GM19240 (cell line): Measurements from ENCODE around the gene ECT2.
"Not testable (repeated sequence)": the region's sequence is repeated elsewhere in the genome, so short reads cannot be mapped to it uniquely, and the experiment has no call there.

Experiments used
- DNase-seq: peaks from one replicate; pipeline ENCODE4 v3.0.0; 2011; ENCODE audit warnings: low spot score; ENCODE audit not compliant: insufficient read length

The ECT2 gene

DNA sequence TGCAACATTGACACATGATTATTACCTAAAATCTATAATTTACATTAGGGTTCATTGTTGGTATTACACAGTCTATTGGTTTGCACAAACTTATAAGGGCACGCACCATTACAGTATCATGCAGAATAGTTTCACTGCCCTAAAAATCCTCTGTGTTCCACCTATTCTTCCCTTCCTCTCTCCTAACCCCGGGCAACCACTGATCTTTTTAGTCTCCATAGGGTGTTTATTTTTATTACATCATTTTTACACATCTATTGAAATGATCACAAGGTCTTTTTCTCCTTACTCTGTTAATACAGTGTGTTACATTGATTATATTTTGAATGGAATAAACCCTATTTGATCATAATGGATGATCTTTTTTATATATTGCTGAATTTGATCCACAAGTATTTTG, 15.5 kb upstream of the ECT2 start:
- no peak for DNase-seq

- no peak for DNase-seq
Measured at GRCh38 chr3:172739462-172739861, 11.1 kb upstream of the ECT2 start.

GRCh38 chr3:172746475-172746874, 4.1 kb upstream of the ECT2 start:
- DNase-seq: no peak

GRCh38 chr3:172749230-172749965, 1.1 kb upstream of the ECT2 start:
- no peak for DNase-seq

DNA sequence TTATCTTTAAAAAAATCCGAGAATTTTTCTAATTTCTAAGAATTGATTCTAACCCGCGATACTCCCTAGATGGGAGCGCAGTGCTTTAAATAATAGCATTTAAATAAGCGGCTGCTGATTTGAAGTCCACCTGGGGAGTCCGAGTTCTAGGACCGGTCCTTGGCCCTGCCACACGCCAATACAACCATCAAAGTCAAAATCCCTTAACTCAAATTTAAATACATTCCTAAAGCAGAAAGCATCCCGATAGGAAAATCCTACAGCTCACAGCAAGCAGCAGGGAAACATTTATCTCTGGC, 508 bp upstream of the ECT2 start:
- DNase-seq: no peak

DNA sequence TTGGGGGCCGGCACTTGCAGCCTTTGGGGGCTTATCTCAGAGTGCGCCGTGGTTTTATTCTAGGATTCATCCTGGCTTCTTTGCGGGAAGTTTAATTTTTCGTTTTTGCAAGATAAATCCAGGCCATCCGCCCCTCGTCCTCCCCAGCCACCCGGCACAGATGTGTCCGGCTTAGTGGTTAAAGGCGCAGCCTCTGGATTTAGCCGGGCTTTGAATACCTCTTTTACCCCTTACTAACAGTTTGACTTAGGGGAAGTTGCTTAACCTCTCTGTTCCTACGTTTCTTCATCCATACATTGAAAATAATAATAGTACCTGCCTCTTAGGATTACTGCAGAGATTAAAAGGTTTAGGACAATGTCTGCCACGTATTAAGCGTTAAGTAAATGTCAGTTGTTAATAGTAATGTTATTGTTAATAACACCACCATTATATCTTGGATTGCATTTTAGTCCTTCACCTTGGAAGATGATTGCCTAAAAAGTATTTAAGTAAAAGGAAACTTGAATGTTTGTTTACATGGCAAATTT, 714 bp downstream of the ECT2 start:
- DNase-seq: no peak

- no peak for DNase-seq
Measured at GRCh38 chr3:172752651-172753050, 2.1 kb downstream of the ECT2 start.

DNA sequence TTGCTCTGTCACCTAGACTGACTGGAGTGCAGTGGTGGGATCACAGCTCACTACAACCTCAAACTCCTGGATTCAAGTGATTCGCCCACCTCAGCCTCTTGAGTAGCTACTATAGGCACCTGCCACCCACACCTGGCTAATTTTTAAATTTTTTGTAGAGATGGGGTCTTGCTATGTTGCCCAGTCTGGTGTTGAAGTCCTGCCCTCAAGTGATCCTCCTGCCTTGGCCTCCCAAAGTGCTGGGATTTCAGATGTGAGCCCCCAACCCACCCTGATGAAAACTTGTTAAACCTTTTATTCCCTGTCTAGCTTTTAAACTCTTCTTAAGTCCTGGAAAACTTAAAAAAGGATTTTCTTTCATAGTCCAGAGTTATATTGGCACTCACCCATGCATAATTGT, 2.6 kb downstream of the ECT2 start:
- no peak for DNase-seq

GRCh38 chr3:172760416-172760815, 9.9 kb downstream of the ECT2 start:
- DNase-seq: not testable (repeated sequence)

GRCh38 chr3:172766241-172766640, 15.7 kb downstream of the ECT2 start:
- no peak for DNase-seq

- DNase-seq: no peak
Measured at GRCh38 chr3:172766718-172767405, 16.3 kb downstream of the ECT2 start.

- DNase-seq: no peak
Measured at GRCh38 chr3:172770382-172770781, 19.9 kb downstream of the ECT2 start.

DNA sequence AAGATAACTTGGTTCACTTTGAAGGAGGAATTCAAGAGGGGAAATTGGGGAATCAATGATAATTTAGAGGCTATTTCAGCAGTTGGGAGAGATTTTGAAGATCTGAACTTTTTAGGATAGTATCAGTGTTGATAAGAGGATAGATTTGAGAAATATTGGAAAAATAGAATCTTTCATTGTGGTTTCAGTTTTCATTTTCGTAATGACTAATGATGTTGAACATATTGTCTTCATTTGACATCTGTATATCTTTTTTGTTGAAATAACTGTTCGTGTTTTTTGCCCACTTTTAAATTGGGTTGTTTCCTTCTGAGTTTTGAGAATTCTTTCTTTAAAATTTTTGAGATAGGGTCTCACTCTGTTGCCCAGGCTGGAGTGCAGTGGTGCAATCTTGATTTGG, 21.1 kb downstream of the ECT2 start:
- DNase-seq: no peak

GRCh38 chr3:172776049-172776717, 25.7 kb downstream of the ECT2 start:
- DNase-seq: no peak

DNA sequence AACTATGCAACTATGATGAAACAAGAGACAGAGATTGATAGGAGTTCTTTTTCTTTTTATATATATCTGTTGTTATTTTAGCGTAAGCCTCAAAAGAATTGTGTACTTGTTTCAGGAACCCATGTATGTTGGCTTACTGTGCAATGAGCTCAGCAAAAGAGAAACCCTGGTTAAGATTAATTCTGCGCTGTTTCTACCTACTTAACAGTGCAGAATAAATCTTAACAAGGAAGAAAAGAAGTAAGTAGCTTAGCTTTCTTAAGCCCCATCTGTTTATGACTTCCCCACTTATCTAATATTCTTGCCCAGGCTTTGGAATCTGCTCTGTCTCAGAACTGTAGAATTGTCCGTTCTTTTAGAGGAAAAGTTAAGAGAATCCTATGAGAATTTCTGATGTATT, 27.4 kb downstream of the ECT2 start:
- no peak for DNase-seq

DNA sequence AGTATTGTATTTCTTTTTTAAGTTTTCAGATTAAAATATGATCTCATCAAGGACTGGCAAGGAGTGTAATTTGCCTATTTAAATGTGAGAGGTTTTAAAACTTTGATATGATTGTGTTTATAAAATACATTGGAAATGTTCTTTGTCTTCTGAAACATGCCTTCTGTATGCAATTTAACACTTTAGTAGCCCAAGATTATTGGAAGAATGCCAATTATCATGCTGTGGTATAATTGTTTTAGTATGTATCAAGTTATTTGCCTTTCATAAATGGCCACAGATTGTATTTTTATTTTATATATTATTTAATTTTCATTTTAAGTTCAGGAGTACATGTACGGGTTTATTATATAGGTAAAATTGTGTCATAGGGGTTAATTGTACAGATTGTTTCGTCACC, 31.7 kb downstream of the ECT2 start:
- DNase-seq: no peak

- DNase-seq: no peak
Measured at GRCh38 chr3:172786036-172786435, 35.5 kb downstream of the ECT2 start.

GRCh38 chr3:172787019-172787418, 36.5 kb downstream of the ECT2 start:
- no peak for DNase-seq

DNA sequence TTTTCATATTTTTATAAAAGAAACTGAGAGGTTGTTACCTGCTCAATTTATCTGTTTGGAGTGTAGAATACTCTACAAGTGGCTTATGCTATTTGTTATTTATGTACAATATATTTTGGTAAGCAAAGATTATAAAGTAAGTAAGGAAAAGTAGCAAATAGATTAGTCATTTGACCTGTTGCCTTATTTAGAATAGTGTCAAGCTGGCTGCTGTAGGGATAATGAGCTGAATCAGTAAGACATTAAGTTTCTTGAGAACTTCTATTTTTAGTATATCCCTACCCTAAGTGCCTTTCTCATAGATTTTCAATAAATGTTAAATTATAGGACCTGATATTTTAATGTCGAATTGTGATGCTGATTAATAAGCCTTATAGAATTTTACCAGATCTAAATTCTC, 37.2 kb downstream of the ECT2 start:
- DNase-seq: no peak

- DNase-seq: no peak
Measured at GRCh38 chr3:172799246-172799645, 48.7 kb downstream of the ECT2 start.

- no peak for DNase-seq
Measured at GRCh38 chr3:172800156-172800555, 49.6 kb downstream of the ECT2 start.

DNA sequence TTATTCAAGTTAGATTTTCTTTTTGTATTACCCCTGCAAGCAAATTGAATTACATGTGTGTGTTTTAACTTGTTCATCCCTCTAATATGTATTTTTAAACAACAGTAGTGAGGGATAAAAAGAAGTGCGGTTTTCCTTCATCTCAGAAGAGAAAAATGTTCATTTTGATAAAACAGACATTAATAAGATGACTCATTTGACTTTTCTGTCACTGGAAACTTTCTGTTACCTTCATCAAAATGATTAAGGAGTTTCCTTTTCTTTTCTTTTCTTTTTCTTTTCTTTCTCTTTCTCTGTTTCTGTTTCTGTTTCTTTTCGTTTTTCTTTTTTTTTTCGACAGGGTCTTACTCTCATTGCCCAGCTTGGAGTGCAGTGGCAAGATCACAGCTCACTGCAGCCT, 53.0 kb downstream of the ECT2 start:
- DNase-seq: no peak

DNA sequence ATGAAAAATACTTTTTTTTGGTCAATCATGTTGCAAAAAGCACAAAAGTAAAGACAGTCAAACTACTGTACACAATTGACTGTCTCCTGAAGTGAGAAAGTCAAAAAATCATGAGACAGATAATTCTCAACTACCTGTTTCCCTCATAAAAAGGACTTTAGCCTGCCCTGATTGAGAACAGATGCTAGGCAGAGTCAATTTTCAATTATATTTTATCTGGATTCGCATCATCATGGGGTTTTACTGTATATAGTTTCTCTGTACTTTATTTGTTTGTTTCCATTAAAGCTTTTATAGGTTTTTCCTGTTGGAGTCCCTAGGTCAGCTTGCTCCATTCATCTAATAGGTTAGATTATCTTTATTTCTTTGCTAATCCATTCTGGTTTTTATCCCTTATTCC, 53.8 kb downstream of the ECT2 start:
- DNase-seq: no peak
